HepG2 (cell line): Measurements from ENCODE around the gene HTR4. TPM values are rescaled to one million over a fixed set of nuclear protein-coding genes. Genes with fewer than 3 reads are reported as not detected.

ENCODE experiments used
- ATAC-seq: fragments of 200-7000 bp; cut with Tn5 transposase; 3 replicates; pipeline ENCODE4 v1.9.1; 2020; ENCODE audit warnings: mild to moderate bottlenecking, moderate library complexity
- BruUV-seq: library from RNA; stranded (reverse); fragments of 400-500 nt; replicated peaks from 2 replicates; lab custom pipeline; 2021; lab: Mats Ljungman, UMichigan
- CTCF ChIA-PET: fragments of 300-600 bp; formaldehyde crosslinking; extraction: SDS; loops from one replicate; lab custom pipeline; 2021; ENCODE audit warnings: low total read pairs, inconsistent platforms, low intra/inter-chr PET ratio; lab: Yijun Ruan, JAX
- POLR2A ChIA-PET: fragments of 350-600 bp; sonication (Branson Sonifier 250); formaldehyde crosslinking; loops from one replicate; lab custom pipeline; 2020; ENCODE audit warnings: antibody characterized with exemption, inconsistent platforms; lab: Yijun Ruan, JAX
- DNase-seq: peaks from one replicate; pipeline ENCODE4 v3.0.0-alpha.2; 2015; ENCODE audit warnings: low spot score
- FAIRE-seq: peaks from 3 replicates; lab custom pipeline; 2011; peaks lifted over from hg19 to GRCh38; lab: Jason Lieb, UNC
- H2AFZ ChIP-seq: one replicate; pipeline ENCODE4 v1.6.1; 2011; ENCODE audit warnings: low read length, inconsistent platforms
- H3K27ac ChIP-seq: fragments of 300-600 bp; 3 replicates; pipeline ENCODE4 v1.8.0; 2011; ENCODE audit warnings: mixed run types, mild to moderate bottlenecking, mixed read lengths, low read length, inconsistent platforms; ENCODE audit not compliant: insufficient read depth; ENCODE audit errors: extremely low read length
- H3K27me3 ChIP-seq, 2 experiments: fragments of 200-600 bp in 1 of 2; 2 replicates in 1 of 2; 3 replicates in 1 of 2; pipeline versions ENCODE4 v1.6.0 to v1.8.0; 2011; ENCODE audit warnings: low read length in 2 of 2, mild to moderate bottlenecking in 2 of 2, moderate library complexity in 2 of 2, inconsistent platforms in 1 of 2; ENCODE audit not compliant: insufficient read depth in 2 of 2, control insufficient read depth in 1 of 2
- H3K36me3 ChIP-seq, 2 experiments: fragments of 200-600 bp in 1 of 2; replicated peaks in 1 of 2; 2 replicates in 1 of 2; 3 replicates in 1 of 2; pipeline versions ENCODE4 v1.5.1 to v1.8.0; 2011; ENCODE audit warnings: low read length in 2 of 2, inconsistent platforms in 1 of 2; ENCODE audit not compliant: insufficient read depth in 2 of 2, control insufficient read depth in 1 of 2
- H3K4me1 ChIP-seq: 2 replicates; pipeline ENCODE4 v1.5.1; 2012; ENCODE audit warnings: low read length, inconsistent platforms; ENCODE audit not compliant: insufficient read depth
- H3K4me2 ChIP-seq: 2 replicates; pipeline ENCODE4 v1.6.0; 2011; ENCODE audit warnings: low read depth, low read length, inconsistent platforms
- H3K4me3 ChIP-seq, 3 experiments: fragments of 200-600 bp in 1 of 3; sonication (generic), shearing (Covaris generic) in 1 of 3; replicated peaks in 1 of 3; 2 replicates each; pipeline ENCODE4 v1.5.1; 2011 to 2016; ENCODE audit warnings: low read length in 3 of 3, inconsistent platforms in 2 of 3, low read depth in 2 of 3, mild to moderate bottlenecking in 2 of 3, control low read depth in 1 of 3, mixed read lengths in 1 of 3; ENCODE audit not compliant: insufficient read depth in 1 of 3
- H3K79me2 ChIP-seq: one replicate; pipeline ENCODE4 v1.6.1; 2011; ENCODE audit warnings: low read length, inconsistent platforms; ENCODE audit not compliant: insufficient read depth
- H3K9ac ChIP-seq: 2 replicates; pipeline ENCODE4 v1.6.0; 2011; ENCODE audit warnings: mild to moderate bottlenecking, low read depth, low read length, inconsistent platforms; ENCODE audit not compliant: insufficient read depth
- H3K9me3 ChIP-seq: 2 replicates; pipeline ENCODE4 v1.5.1; 2012; ENCODE audit warnings: mild to moderate bottlenecking, low read length
- H4K20me1 ChIP-seq: 2 replicates; pipeline ENCODE4 v1.6.0; 2011; ENCODE audit warnings: inconsistent platforms, mild to moderate bottlenecking, low read length, moderate library complexity; ENCODE audit not compliant: insufficient read depth
- FOXK2 ChIP-seq: fragments of 450-650 bp; IDR thresholded peaks from 2 replicates; pipeline ENCODE4 v1.6.1; 2016
- MEF2D ChIP-seq: sonication (generic); formaldehyde crosslinking; IDR thresholded peaks from 2 replicates; pipeline ENCODE4 v1.5.1; 2020; ENCODE audit warnings: mild to moderate bottlenecking, missing genetic modification reagents
- REPIN1 ChIP-seq: sonication (generic); formaldehyde crosslinking; IDR thresholded peaks from 2 replicates; pipeline ENCODE4 v1.8.0; 2022; ENCODE audit warnings: missing genetic modification reagents, low read depth, mild to moderate bottlenecking, borderline replicate concordance
- ZNF124 ChIP-seq: sonication (generic); formaldehyde crosslinking; IDR thresholded peaks from 2 replicates; pipeline ENCODE4 v1.4.0; 2020; ENCODE audit warnings: missing genetic modification reagents
- ZNF713 ChIP-seq: sonication (generic); formaldehyde crosslinking; IDR thresholded peaks from 2 replicates; pipeline ENCODE4 v1.4.0; 2020; ENCODE audit warnings: mild to moderate bottlenecking, missing genetic modification reagents
- ZNF773 ChIP-seq: sonication (generic); formaldehyde crosslinking; IDR thresholded peaks from 2 replicates; pipeline ENCODE4 v1.4.0; 2020; ENCODE audit warnings: missing genetic modification reagents, borderline replicate concordance
- WGBS: methylation state at CpG from one replicate; pipeline ENCODE4 v1.1.6; 2017; ENCODE audit warnings: low lambda C conversion rate; 5-methylcytosine and 5-hydroxymethylcytosine counted together
- in situ Hi-C: cut with HindIII; loops from 2 replicates; pipeline ENCODE4 v1.10.0; 2017; ENCODE audit warnings: low pct_unique_long_range_greater_than_20kb; ENCODE audit not compliant: extremely low pct_ligation_motif_present
- intact Hi-C: fragments of 100-400 bp; cut with micrococcal nuclease; formaldehyde crosslinking; loops from one replicate; pipeline ENCODE4 v1.10.0; 2022; ENCODE audit not compliant: unreplicated experiment
- polyA plus RNA-seq, 8 experiments: library from polyadenylated mRNA; depleted of rRNA in 3 of 8; stranded (reverse) in 7 of 8; unstranded in 1 of 8; fragments of >200 nt; fragmentation: Illumina TruSeq in 4 of 8; extraction: Trizol in 4 of 8; gene quantifications; 2 replicates each; pipeline versions ENCODE4 v1.2.1 to v1.2.3, GENCODE V29; 2011 to 2016; ENCODE audit warnings: low read depth in 4 of 8, missing spikeins in 1 of 8, mixed read lengths in 1 of 8; ENCODE audit not compliant: insufficient read depth in 1 of 8
- total RNA-seq, 5 experiments: library from RNA; depleted of rRNA; stranded (reverse); fragments of >200 nt; fragmentation: Illumina TruSeq; extraction: Trizol; gene quantifications; 2 replicates each; pipeline ENCODE4 v1.2.3, GENCODE V29; 2016; ENCODE audit warnings: low read depth in 1 of 5
- TF ChIP-seq, protein P1 (sequence below): sonication (generic); formaldehyde crosslinking; IDR thresholded peaks from 2 replicates; pipeline ENCODE4 v1.4.0; 2020; ENCODE audit warnings: missing genetic modification reagents, mild to moderate bottlenecking, borderline replicate concordance
- TF ChIP-seq, protein P2 (sequence below): sonication (generic); formaldehyde crosslinking; IDR thresholded peaks from 2 replicates; pipeline ENCODE4 v1.4.0; 2020; ENCODE audit warnings: missing genetic modification reagents
- TF ChIP-seq, protein P3 (sequence below): sonication (generic); formaldehyde crosslinking; conservative IDR thresholded peaks from 2 replicates; pipeline ENCODE4 v1.5.0; 2020; ENCODE audit warnings: missing genetic modification reagents
- TF ChIP-seq, protein P4 (sequence below): sonication (generic); formaldehyde crosslinking; IDR thresholded peaks from 2 replicates; pipeline ENCODE4 v1.9.0; 2021; ENCODE audit warnings: missing genetic modification reagents, borderline replicate concordance

Gene HTR4
- total and polyA plus RNA-seq, 2 of the 13 experiments (the other 11 are each of a cell fraction or from before 2014, with no cell fraction given): not detected

DNA sequence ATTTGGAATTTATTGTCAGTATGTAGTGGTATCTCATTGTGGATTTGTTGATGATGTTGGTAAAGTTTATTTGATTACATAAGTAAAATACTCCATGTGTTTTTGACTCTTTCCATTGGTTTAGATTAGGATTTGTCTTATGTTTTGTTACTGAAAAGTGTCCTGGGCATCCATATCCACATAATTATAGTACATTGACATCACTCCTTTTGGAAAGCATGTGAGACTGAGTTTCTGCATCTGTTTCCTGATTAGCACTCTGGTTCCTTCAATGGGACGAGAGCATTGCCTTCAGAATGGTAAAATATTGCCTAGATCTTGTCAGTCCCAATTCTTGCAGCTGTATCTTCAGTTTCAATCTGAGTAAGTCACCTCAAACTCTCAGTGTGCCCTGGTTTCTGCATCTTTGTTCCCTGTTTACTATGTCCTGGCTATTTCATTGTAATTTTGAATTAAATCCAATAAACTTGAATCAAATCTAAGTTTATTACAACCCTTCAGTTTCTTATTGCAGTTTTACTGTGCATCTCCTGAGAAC, 142.4 kb downstream of the HTR4 start:
- no peaks in the 10 kb centered on the region for H3K27me3 ChIP-seq
- WGBS: 0% methylated on average over 1 of the region's 1 CpG
- TF ChIP-seq ZNF773 (CRISPR knock-in tag) (no peak), MEF2D (CRISPR knock-in tag) (no peak), REPIN1 (CRISPR knock-in tag) (no peak), ZNF713 (CRISPR knock-in tag) (no peak), ZNF124 (CRISPR knock-in tag) (no peak), FOXK2 (no peak)
- TF ChIP-seq, protein P1, sequence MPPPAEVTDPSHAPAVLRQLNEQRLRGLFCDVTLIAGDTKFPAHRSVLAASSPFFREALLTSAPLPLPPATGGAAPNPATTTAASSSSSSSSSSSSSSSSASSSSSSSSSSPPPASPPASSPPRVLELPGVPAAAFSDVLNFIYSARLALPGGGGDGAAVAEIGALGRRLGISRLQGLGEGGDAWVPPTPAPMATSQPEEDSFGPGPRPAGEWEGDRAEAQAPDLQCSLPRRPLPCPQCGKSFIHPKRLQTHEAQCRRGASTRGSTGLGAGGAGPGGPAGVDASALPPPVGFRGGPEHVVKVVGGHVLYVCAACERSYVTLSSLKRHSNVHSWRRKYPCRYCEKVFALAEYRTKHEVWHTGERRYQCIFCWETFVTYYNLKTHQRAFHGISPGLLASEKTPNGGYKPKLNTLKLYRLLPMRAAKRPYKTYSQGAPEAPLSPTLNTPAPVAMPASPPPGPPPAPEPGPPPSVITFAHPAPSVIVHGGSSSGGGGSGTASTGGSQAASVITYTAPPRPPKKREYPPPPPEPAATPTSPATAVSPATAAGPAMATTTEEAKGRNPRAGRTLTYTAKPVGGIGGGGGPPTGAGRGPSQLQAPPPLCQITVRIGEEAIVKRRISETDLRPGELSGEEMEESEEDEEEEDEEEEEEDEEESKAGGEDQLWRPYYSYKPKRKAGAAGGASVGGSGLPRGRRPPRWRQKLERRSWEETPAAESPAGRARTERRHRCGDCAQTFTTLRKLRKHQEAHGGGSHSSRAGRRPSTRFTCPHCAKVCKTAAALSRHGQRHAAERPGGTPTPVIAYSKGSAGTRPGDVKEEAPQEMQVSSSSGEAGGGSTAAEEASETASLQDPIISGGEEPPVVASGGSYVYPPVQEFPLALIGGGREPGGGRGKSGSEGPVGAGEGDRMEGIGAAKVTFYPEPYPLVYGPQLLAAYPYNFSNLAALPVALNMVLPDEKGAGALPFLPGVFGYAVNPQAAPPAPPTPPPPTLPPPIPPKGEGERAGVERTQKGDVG: no peak
- TF ChIP-seq, protein P2, sequence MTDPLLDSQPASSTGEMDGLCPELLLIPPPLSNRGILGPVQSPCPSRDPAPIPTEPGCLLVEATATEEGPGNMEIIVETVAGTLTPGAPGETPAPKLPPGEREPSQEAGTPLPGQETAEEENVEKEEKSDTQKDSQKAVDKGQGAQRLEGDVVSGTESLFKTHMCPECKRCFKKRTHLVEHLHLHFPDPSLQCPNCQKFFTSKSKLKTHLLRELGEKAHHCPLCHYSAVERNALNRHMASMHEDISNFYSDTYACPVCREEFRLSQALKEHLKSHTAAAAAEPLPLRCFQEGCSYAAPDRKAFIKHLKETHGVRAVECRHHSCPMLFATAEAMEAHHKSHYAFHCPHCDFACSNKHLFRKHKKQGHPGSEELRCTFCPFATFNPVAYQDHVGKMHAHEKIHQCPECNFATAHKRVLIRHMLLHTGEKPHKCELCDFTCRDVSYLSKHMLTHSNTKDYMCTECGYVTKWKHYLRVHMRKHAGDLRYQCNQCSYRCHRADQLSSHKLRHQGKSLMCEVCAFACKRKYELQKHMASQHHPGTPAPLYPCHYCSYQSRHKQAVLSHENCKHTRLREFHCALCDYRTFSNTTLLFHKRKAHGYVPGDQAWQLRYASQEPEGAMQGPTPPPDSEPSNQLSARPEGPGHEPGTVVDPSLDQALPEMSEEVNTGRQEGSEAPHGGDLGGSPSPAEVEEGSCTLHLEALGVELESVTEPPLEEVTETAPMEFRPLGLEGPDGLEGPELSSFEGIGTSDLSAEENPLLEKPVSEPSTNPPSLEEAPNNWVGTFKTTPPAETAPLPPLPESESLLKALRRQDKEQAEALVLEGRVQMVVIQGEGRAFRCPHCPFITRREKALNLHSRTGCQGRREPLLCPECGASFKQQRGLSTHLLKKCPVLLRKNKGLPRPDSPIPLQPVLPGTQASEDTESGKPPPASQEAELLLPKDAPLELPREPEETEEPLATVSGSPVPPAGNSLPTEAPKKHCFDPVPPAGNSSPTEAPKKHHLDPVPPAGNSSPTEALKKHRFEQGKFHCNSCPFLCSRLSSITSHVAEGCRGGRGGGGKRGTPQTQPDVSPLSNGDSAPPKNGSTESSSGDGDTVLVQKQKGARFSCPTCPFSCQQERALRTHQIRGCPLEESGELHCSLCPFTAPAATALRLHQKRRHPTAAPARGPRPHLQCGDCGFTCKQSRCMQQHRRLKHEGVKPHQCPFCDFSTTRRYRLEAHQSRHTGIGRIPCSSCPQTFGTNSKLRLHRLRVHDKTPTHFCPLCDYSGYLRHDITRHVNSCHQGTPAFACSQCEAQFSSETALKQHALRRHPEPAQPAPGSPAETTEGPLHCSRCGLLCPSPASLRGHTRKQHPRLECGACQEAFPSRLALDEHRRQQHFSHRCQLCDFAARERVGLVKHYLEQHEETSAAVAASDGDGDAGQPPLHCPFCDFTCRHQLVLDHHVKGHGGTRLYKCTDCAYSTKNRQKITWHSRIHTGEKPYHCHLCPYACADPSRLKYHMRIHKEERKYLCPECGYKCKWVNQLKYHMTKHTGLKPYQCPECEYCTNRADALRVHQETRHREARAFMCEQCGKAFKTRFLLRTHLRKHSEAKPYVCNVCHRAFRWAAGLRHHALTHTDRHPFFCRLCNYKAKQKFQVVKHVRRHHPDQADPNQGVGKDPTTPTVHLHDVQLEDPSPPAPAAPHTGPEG (CRISPR knock-in tag): no peak
- TF ChIP-seq, protein P3, sequence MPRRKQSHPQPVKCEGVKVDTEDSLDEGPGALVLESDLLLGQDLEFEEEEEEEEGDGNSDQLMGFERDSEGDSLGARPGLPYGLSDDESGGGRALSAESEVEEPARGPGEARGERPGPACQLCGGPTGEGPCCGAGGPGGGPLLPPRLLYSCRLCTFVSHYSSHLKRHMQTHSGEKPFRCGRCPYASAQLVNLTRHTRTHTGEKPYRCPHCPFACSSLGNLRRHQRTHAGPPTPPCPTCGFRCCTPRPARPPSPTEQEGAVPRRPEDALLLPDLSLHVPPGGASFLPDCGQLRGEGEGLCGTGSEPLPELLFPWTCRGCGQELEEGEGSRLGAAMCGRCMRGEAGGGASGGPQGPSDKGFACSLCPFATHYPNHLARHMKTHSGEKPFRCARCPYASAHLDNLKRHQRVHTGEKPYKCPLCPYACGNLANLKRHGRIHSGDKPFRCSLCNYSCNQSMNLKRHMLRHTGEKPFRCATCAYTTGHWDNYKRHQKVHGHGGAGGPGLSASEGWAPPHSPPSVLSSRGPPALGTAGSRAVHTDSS (CRISPR knock-in tag): no peak
- TF ChIP-seq, protein P4, sequence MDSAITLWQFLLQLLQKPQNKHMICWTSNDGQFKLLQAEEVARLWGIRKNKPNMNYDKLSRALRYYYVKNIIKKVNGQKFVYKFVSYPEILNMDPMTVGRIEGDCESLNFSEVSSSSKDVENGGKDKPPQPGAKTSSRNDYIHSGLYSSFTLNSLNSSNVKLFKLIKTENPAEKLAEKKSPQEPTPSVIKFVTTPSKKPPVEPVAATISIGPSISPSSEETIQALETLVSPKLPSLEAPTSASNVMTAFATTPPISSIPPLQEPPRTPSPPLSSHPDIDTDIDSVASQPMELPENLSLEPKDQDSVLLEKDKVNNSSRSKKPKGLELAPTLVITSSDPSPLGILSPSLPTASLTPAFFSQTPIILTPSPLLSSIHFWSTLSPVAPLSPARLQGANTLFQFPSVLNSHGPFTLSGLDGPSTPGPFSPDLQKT (CRISPR knock-in tag): no peak
- H3K36me3 ChIP-seq: no peaks in the 10 kb centered on the region
- ATAC-seq (no peak), FAIRE-seq (no peak), DNase-seq (no peak)
- no peak overlapping the region for H3K4me3 ChIP-seq
- BruUV-seq: no TSS peak
- H2AFZ ChIP-seq: no peak overlapping the region
- intact Hi-C loops (no loop called here), in situ Hi-C loops (no loop called here)
- no peaks in the 10 kb centered on the region for H3K4me1 ChIP-seq
- H4K20me1 ChIP-seq: no peaks in the 10 kb centered on the region
- no peak overlapping the region for H3K4me2 ChIP-seq
- no peak overlapping the region for H3K27ac ChIP-seq
- POLR2A ChIA-PET: no interaction called here
- no peaks in the 10 kb centered on the region for H3K79me2 ChIP-seq
- no peaks in the 10 kb centered on the region for H3K9me3 ChIP-seq
- H3K9ac ChIP-seq: no peak overlapping the region
- CTCF ChIA-PET: no interaction called here
